Measurements from ENCODE around the gene VASP. TPM values are rescaled to one million over a fixed set of nuclear protein-coding genes. Genes with fewer than 3 reads are reported as not detected.

VASP gene
- total and polyA plus RNA-seq, 11 donors: 31.2 to 106 (median 49.5) TPM

DNA sequence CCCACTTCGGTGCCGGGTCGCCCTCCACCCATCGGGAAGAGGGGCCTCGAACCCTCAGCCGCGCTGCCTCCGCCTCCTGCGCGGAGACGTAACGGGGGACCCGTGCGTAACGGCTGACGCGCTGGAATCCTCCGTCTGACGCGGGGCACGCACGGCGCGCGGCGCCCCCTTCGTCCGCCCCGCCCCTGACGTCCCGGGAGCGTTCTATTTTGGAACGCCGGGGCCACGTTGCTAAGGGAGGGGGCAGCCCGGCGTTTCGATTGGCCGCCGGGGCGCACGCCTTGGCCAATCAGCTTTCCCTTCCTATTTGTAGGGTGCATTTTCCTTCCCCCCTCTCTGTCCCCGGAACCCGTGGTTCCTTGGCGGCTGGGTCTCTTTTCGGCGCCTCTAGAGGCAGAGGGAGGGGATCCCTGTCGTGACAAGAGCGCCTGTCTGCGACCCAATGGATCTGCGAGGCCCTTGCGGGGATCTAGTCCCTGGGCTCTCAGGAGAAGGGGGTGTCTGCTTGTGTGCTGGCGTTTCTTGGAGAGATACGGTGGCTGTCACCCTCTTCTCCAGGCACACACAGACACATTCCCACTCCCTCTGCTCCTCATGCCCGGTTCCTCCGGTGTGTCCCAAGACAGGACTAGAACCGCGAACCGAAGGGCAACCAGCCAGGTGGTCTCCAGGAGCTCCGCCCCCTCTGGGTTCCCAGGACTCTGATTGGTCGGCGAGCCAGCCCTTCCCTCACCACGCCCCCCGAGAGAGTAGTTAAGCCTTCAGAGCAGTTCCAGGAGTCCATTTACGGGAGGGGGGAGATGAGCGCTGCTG, 37.9 kb upstream of the VASP start:
- Histone ChIP-seq H3K27ac (peak overlapping the region; percentile 80 to 99 (median 95)), H3K4me1 (peaks cover 5 to 40% (median 26%) of the 10 kb centered on the region in 12 donors), H3K36me3 (no peaks in the 10 kb centered on the region), H3K27me3 (peaks cover 0 to 15% (median 0%) of the 10 kb centered on the region in 9 donors), H3K9me3 (no peaks in the 10 kb centered on the region), H3K4me3 (peak overlapping the region; percentile 51 to 89 (median 72))
- 0 to 1% (median 1%) methylated on average over 20 to 66 of the region's 66 CpGs for WGBS, 4 donors
- intact Hi-C loops (cut with DNase I): loop anchor here in 2 of 10 donors (2.0 kb wide), 1 partner anchor 19 kb away; no protein-coding TSS in a partner anchor
- peak; percentile 94 to 97 (median 95) for DNase-seq
- TF ChIP-seq, protein P1, sequence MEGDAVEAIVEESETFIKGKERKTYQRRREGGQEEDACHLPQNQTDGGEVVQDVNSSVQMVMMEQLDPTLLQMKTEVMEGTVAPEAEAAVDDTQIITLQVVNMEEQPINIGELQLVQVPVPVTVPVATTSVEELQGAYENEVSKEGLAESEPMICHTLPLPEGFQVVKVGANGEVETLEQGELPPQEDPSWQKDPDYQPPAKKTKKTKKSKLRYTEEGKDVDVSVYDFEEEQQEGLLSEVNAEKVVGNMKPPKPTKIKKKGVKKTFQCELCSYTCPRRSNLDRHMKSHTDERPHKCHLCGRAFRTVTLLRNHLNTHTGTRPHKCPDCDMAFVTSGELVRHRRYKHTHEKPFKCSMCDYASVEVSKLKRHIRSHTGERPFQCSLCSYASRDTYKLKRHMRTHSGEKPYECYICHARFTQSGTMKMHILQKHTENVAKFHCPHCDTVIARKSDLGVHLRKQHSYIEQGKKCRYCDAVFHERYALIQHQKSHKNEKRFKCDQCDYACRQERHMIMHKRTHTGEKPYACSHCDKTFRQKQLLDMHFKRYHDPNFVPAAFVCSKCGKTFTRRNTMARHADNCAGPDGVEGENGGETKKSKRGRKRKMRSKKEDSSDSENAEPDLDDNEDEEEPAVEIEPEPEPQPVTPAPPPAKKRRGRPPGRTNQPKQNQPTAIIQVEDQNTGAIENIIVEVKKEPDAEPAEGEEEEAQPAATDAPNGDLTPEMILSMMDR (IDR thresholded peaks at IDR 0.05): peak in 3 of 12 donors; percentile 7 to 23 (median 15)
- peak; percentile 50 to 97 for TF ChIP-seq POLR2A (IDR thresholded peaks at IDR 0.05)
- ATAC-seq: peak; percentile 89 to 92 (median 90)

DNA sequence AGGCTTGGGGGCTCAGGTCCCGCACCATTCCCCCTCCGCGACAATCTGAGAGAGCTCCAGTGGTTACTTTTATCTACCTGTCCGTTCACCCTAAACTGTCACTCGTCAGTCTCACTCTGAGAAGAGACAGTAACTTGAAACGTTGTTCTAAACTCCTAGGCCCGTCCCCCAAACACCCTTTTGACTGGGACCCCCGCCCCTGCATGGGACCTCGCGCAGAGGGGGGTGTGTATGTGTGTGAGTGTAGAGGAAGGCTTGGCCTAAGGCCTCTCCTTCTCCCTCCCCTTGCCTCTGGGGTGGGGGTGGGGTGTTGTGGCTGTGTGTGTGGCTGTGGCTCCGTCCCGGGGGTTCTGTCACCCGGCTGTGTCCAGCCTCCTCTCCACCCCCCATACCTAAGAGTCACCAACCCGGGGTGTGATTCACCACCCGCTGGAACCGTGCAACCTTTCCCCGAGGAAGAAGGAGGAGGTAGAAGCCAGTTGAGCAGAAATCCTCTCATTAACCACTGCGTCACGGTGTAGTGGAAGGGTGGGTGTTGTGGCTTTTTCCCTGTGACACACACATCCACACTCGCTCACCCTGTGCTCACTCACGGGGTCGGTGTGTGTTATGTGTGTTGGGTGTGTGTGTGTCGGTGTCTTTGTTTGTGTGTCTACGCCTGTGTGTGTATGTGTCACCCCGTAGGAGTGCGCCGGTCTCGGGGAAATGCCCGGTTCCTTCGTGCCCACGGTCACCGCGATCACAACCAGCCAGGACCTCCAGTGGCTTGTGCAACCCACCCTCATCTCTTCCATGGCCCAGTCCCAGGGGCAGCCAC, 37.1 kb upstream of the VASP start:
- Histone ChIP-seq H3K4me3 (peak overlapping the region in 11 of 12 donors; percentile 51 to 89 (median 73)), H3K4me1 (peaks cover 5 to 40% (median 26%) of the 10 kb centered on the region in 12 donors), H3K27ac (peak overlapping the region; percentile 80 to 99 (median 95)), H3K27me3 (peaks cover 0 to 17% (median 0%) of the 10 kb centered on the region in 9 donors), H3K36me3 (no peaks in the 10 kb centered on the region), H3K9me3 (no peaks in the 10 kb centered on the region)
- intact Hi-C loops (cut with DNase I): loop anchor here in 2 of 10 donors (2.0 to 10.0 kb wide), 2 partner anchors 19 to 45 kb away; partner anchors contain the start of gene ERCC1 (in 1 of the 2)
- WGBS, 4 donors: 33 to 47% (median 47%) methylated on average over 16 to 33 of the region's 33 CpGs
- ATAC-seq (no peak), DNase-seq (peak in 2 of 5 donors; percentile 26 to 34)
- TF ChIP-seq, protein P1 (IDR thresholded peaks at IDR 0.05): no peak
- TF ChIP-seq POLR2A (IDR thresholded peaks at IDR 0.05): peak in 1 of 2 donors; percentile 2

DNA sequence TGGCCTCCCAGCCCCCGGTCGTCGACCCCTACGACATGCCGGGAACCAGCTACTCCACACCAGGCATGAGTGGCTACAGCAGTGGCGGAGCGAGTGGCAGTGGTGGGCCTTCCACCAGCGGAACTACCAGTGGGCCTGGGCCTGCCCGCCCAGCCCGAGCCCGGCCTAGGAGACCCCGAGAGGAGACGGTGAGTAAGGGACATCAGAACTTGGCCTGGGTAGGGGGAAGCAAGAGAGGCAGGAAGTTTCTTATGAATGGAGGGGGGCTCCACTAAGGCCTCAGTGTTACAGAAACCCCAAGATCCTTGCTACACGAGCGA, 36.6 kb upstream of the VASP start:
- Histone ChIP-seq H3K27ac (no peak overlapping the region), H3K4me3 (peak overlapping the region in 1 of 12 donors; percentile 87)

More for the DNA sequence above, 36.6 kb upstream of the VASP start:
- intact Hi-C loops (cut with DNase I): loop anchor here in 1 of 10 donors (10.0 kb wide), 1 partner anchor 46 kb away; the partner anchor contains the start of gene ERCC1
- WGBS, 4 donors: 92 to 98% (median 94%) methylated on average over 15 of the region's 15 CpGs
- Histone ChIP-seq H3K27me3 (peaks cover 0 to 17% (median 0%) of the 10 kb centered on the region in 9 donors), H3K36me3 (no peaks in the 10 kb centered on the region), H3K9me3 (no peaks in the 10 kb centered on the region), H3K4me1 (peaks cover 5 to 42% (median 26%) of the 10 kb centered on the region in 12 donors)
- no peak for TF ChIP-seq POLR2A (IDR thresholded peaks at IDR 0.05)
- TF ChIP-seq, protein P1 (IDR thresholded peaks at IDR 0.05): no peak
- DNase-seq (no peak), ATAC-seq (no peak)

All from heart left ventricle (tissue), 16 donors.